H1 (cell line): ENCODE measurements around the gene RIPOR2. TPM values are rescaled to one million over a fixed set of nuclear protein-coding genes. Genes with fewer than 3 reads are reported as not detected.

Experiments used
- CTCF ChIA-PET: fragments of 300-600 bp; sonication (Branson Sonifier 250); formaldehyde crosslinking; loops from one replicate; lab custom pipeline; 2021; ENCODE audit not compliant: partially characterized antibody; lab: Charles Lee
- POLR2A ChIA-PET: fragments of 300-600 bp; sonication (Branson Sonifier 250); formaldehyde crosslinking; loops from one replicate; lab custom pipeline; 2021; ENCODE audit warnings: inconsistent platforms; ENCODE audit not compliant: partially characterized antibody; lab: Charles Lee
- DNase-seq, 2 experiments: peaks; one replicate each; pipeline versions ENCODE4 v3.0.0 to v3.0.0-alpha.2; 2010 to 2022; ENCODE audit warnings: low spot score in 2 of 2, low read depth in 1 of 2, mixed read lengths in 1 of 2
- FAIRE-seq: peaks from 2 replicates; lab custom pipeline; 2011; peaks lifted over from hg19 to GRCh38; lab: Jason Lieb, UNC
- H2AFZ ChIP-seq: 2 replicates; pipeline ENCODE4 v1.8.1; 2012; ENCODE audit warnings: low read length, inconsistent platforms
- H2AK5ac ChIP-seq: 2 replicates; pipeline ENCODE4 v1.6.1; 2013; ENCODE audit warnings: low read depth, low read length
- H2BK120ac ChIP-seq: replicated peaks from 2 replicates; pipeline ENCODE3; 2013; ENCODE audit warnings: low read depth, low read length, inconsistent platforms
- H2BK12ac ChIP-seq: 2 replicates; pipeline ENCODE4 v1.6.1; 2013; ENCODE audit warnings: low read depth, low read length
- H2BK15ac ChIP-seq: 2 replicates; pipeline ENCODE4 v1.6.1; 2013; ENCODE audit warnings: low read length
- H2BK20ac ChIP-seq: 2 replicates; pipeline ENCODE4 v1.6.1; 2013; ENCODE audit warnings: low read length
- H2BK5ac ChIP-seq: 2 replicates; pipeline ENCODE4 v1.6.1; 2013; ENCODE audit warnings: low read depth, low read length
- H3K14ac ChIP-seq: 2 replicates; pipeline ENCODE4 v1.6.1; 2013; ENCODE audit warnings: inconsistent platforms; ENCODE audit not compliant: insufficient read length
- H3K18ac ChIP-seq: 2 replicates; pipeline ENCODE4 v1.6.1; 2013; ENCODE audit warnings: low read length; ENCODE audit errors: extremely low read depth
- H3K23ac ChIP-seq: 2 replicates; pipeline ENCODE4 v1.6.1; 2013; ENCODE audit warnings: inconsistent platforms; ENCODE audit not compliant: insufficient read length
- H3K23me2 ChIP-seq: 2 replicates; pipeline ENCODE4 v1.6.1; 2013; ENCODE audit warnings: low read depth, low read length
- H3K27ac ChIP-seq: 2 replicates; pipeline ENCODE4 v1.6.1; 2011; ENCODE audit warnings: low read depth, low read length, inconsistent platforms
- H3K27me3 ChIP-seq, 4 experiments: replicated peaks in 1 of 4; 1 replicate in 1 of 4; 2 replicates in 3 of 4; pipeline versions ENCODE4 v1.6.1 to v1.8.1; 2011 to 2013; ENCODE audit warnings: low read length in 3 of 4, mild to moderate bottlenecking in 3 of 4, inconsistent platforms in 2 of 4, mixed read lengths in 2 of 4, moderate library complexity in 1 of 4; ENCODE audit not compliant: control insufficient read depth in 3 of 4, insufficient read depth in 3 of 4; ENCODE audit errors: extremely low read depth in 1 of 4
- H3K36me3 ChIP-seq, 4 experiments: 2 replicates each; pipeline versions ENCODE4 v1.6.1 to v1.8.1; 2011 to 2013; ENCODE audit warnings: mild to moderate bottlenecking in 4 of 4, low read length in 3 of 4, moderate library complexity in 2 of 4, control low read depth in 1 of 4, inconsistent platforms in 1 of 4; ENCODE audit not compliant: insufficient read depth in 4 of 4, control insufficient read depth in 2 of 4
- H3K4ac ChIP-seq: replicated peaks from 2 replicates; pipeline ENCODE3; 2013; ENCODE audit warnings: low read length, low read depth, mixed read lengths, inconsistent platforms; ENCODE audit not compliant: insufficient read length
- H3K4me1 ChIP-seq, 4 experiments: replicated peaks in 1 of 4; 1 replicate in 1 of 4; 2 replicates in 3 of 4; pipeline versions ENCODE4 v1.6.1 to v1.8.1; 2011 to 2013; ENCODE audit warnings: low read length in 3 of 4, inconsistent platforms in 2 of 4, mixed read lengths in 1 of 4; ENCODE audit not compliant: insufficient read depth in 4 of 4, control insufficient read depth in 3 of 4
- H3K4me2 ChIP-seq, 2 experiments: 2 replicates each; pipeline versions ENCODE4 v1.6.1 to v1.8.1; 2011 to 2013; ENCODE audit warnings: low read depth in 2 of 2, low read length in 2 of 2, control low read depth in 1 of 2, inconsistent platforms in 1 of 2, mild to moderate bottlenecking in 1 of 2; ENCODE audit not compliant: insufficient read depth in 1 of 2
- H3K4me3 ChIP-seq, 4 experiments: fragments of 200-600, 300-600 bp in 1 of 4; sonication (generic), shearing (Covaris generic), sonication (Bioruptor Twin) in 1 of 4; 2 replicates each; pipeline versions ENCODE4 v1.5.1 to v1.8.1; 2011 to 2016; ENCODE audit warnings: low read length in 4 of 4, low read depth in 3 of 4, control low read depth in 2 of 4, inconsistent platforms in 2 of 4, mild to moderate bottlenecking in 2 of 4, mixed read lengths in 1 of 4, moderate library complexity in 1 of 4; ENCODE audit not compliant: insufficient read depth in 2 of 4; ENCODE audit errors: extremely low read depth in 1 of 4
- H3K56ac ChIP-seq: replicated peaks from 2 replicates; pipeline ENCODE3; 2013; ENCODE audit warnings: low read depth, mild to moderate bottlenecking, mixed read lengths, low read length, inconsistent platforms; ENCODE audit not compliant: insufficient read length
- H3K79me1 ChIP-seq: 2 replicates; pipeline ENCODE4 v1.6.1; 2013; ENCODE audit warnings: low read depth, low read length, control low read depth
- H3K79me2 ChIP-seq, 2 experiments: 2 replicates each; pipeline versions ENCODE4 v1.6.1 to v1.8.1; 2012 to 2013; ENCODE audit warnings: low read length in 2 of 2, mild to moderate bottlenecking in 2 of 2, inconsistent platforms in 1 of 2; ENCODE audit not compliant: insufficient read depth in 2 of 2, control insufficient read depth in 1 of 2
- H3K9ac ChIP-seq, 4 experiments: replicated peaks in 1 of 4; 1 replicate in 1 of 4; 2 replicates in 3 of 4; pipeline versions ENCODE4 v1.6.1 to v1.8.1; 2011 to 2013; ENCODE audit warnings: low read depth in 3 of 4, low read length in 3 of 4, control low read depth in 2 of 4, mild to moderate bottlenecking in 2 of 4, moderate library complexity in 2 of 4, inconsistent platforms in 1 of 4; ENCODE audit errors: extremely low read depth in 1 of 4
- H3K9me3 ChIP-seq, 2 experiments: 2 replicates each; pipeline versions ENCODE4 v1.6.1 to v1.8.1; 2012 to 2013; ENCODE audit warnings: mild to moderate bottlenecking in 2 of 2, moderate library complexity in 2 of 2, control low read depth in 1 of 2, inconsistent platforms in 1 of 2, low read depth in 1 of 2, low read length in 1 of 2, mixed read lengths in 1 of 2; ENCODE audit not compliant: insufficient read depth in 2 of 2
- H4K20me1 ChIP-seq, 2 experiments: replicated peaks in 1 of 2; 2 replicates each; pipeline versions ENCODE3 to v1.8.1; 2011 to 2013; ENCODE audit warnings: inconsistent platforms in 2 of 2, low read length in 2 of 2, mild to moderate bottlenecking in 1 of 2; ENCODE audit not compliant: insufficient read depth in 2 of 2, control insufficient read depth in 1 of 2
- H4K5ac ChIP-seq: 2 replicates; pipeline ENCODE4 v1.6.1; 2013; ENCODE audit warnings: low read length, low read depth, mixed read lengths, inconsistent platforms; ENCODE audit not compliant: insufficient read length
- H4K8ac ChIP-seq: 2 replicates; pipeline ENCODE4 v1.8.0; 2013; ENCODE audit warnings: mild to moderate bottlenecking, moderate library complexity, low read length, inconsistent platforms; ENCODE audit not compliant: insufficient read depth; ENCODE audit errors: extremely low read depth
- H4K91ac ChIP-seq: replicated peaks from 2 replicates; pipeline ENCODE3; 2013; ENCODE audit warnings: low read length, mixed read lengths, inconsistent platforms; ENCODE audit not compliant: insufficient read length
- ASH2L ChIP-seq: fragments of 200-600, 300-600 bp; sonication (generic); IDR thresholded peaks from one replicate; pipeline ENCODE4 v1.7.1; 2017; ENCODE audit warnings: low read length
- CHD1 ChIP-seq: IDR thresholded peaks from 2 replicates; pipeline ENCODE4 v1.6.1; 2012; ENCODE audit warnings: low read depth, low read length, improper control_type of control experiment
- CTBP2 ChIP-seq: IDR thresholded peaks from 2 replicates; pipeline ENCODE4 v1.7.0; 2011; ENCODE audit warnings: borderline replicate concordance, mild to moderate bottlenecking, moderate library complexity, mixed read lengths, low read length; ENCODE audit not compliant: insufficient read depth, insufficient read length
- FOSL1 ChIP-seq: IDR thresholded peaks from 2 replicates; pipeline ENCODE4 v1.6.1; 2011; ENCODE audit warnings: mild to moderate bottlenecking, low read depth, low read length, moderate library complexity; ENCODE audit not compliant: insufficient read depth
- HDAC6 ChIP-seq: IDR thresholded peaks from one replicate; pipeline ENCODE4 v1.7.1; 2012; ENCODE audit warnings: low read depth, mild to moderate bottlenecking, inconsistent platforms, low read length, moderate library complexity
- KDM4A ChIP-seq: IDR thresholded peaks from one replicate; pipeline ENCODE4 v1.7.1; 2012; ENCODE audit warnings: low read depth, mild to moderate bottlenecking, moderate library complexity, low read length, inconsistent platforms; ENCODE audit not compliant: severe bottlenecking
- POLR2A ChIP-seq, 2 experiments: IDR thresholded peaks; 1 replicate in 1 of 2; 2 replicates in 1 of 2; pipeline ENCODE4 v1.6.1; 2011; ENCODE audit warnings: low read depth in 2 of 2, low read length in 2 of 2, mild to moderate bottlenecking in 2 of 2; ENCODE audit errors: control extremely low read depth in 1 of 2
- POU5F1 ChIP-seq: IDR thresholded peaks from 2 replicates; pipeline ENCODE4 v1.6.1; 2011; ENCODE audit warnings: low read depth, mild to moderate bottlenecking, low read length, moderate library complexity
- RAD21 ChIP-seq, 2 experiments: IDR thresholded peaks in 1 of 2; conservative IDR thresholded peaks in 1 of 2; 2 replicates each; pipeline ENCODE4 v1.6.1; 2011; ENCODE audit warnings: low read depth in 2 of 2, low read length in 2 of 2, improper control_type of control experiment in 1 of 2, inconsistent platforms in 1 of 2, mild to moderate bottlenecking in 1 of 2, moderate library complexity in 1 of 2
- SRF ChIP-seq: IDR thresholded peaks from 2 replicates; pipeline ENCODE4 v1.6.1; 2011; ENCODE audit warnings: mild to moderate bottlenecking, low read depth, low read length, moderate library complexity
- TAF7 ChIP-seq: optimal IDR thresholded peaks from 2 replicates; pipeline ENCODE3; 2011; ENCODE audit warnings: low read depth, mild to moderate bottlenecking, inconsistent platforms, low read length, moderate library complexity, borderline replicate concordance
- TCF12 ChIP-seq: IDR thresholded peaks from 2 replicates; pipeline ENCODE4 v1.6.1; 2011; ENCODE audit warnings: low read depth, mild to moderate bottlenecking, low read length
- WGBS, 2 experiments: shearing (Covaris generic) in 1 of 2; methylation state at CpG; one replicate each; pipeline versions ENCODE4 v1.1.6 to v1.1.7; 2013 to 2015; ENCODE audit warnings: low lambda C conversion rate in 2 of 2, mixed read lengths in 2 of 2, inconsistent platforms in 1 of 2, low coverage in 1 of 2, missing lambda C conversion rate in 1 of 2; ENCODE audit not compliant: insufficient replicate concordance in 2 of 2, insufficient coverage in 1 of 2, insufficient read length in 1 of 2; ENCODE audit errors: extremely low coverage in 1 of 2, missing lambda C conversion rate in 1 of 2; 5-methylcytosine and 5-hydroxymethylcytosine counted together
- polyA plus RNA-seq, 7 experiments: library from polyadenylated mRNA; depleted of rRNA in 3 of 7; stranded (reverse) in 5 of 7; unstranded in 2 of 7; fragments of >200 nt in 5 of 7; fragments of 200-250 nt in 2 of 7; gene quantifications; 1 replicate in 5 of 7; 2 replicates in 1 of 7; 4 replicates in 1 of 7; pipeline versions ENCODE4 v1.2.1 to v1.2.3, GENCODE V29; 2011 to 2013; ENCODE audit warnings: missing spikeins in 2 of 7, mixed read lengths in 2 of 7
- total RNA-seq: library from RNA; stranded (reverse); fragmentation: NEBNext Ultra II Directional; extraction: Animal tissue kit (Norgen Biotek cat#: 25700); gene quantifications from 2 replicates; pipeline ENCODE4 v1.2.1, GENCODE V29; 2021

RIPOR2 gene
- total and polyA plus RNA-seq, 2 of the 8 experiments (the other 6 are each of a cell fraction or from before 2014, with no cell fraction given), result 16.7 to 45.6 TPM

DNA sequence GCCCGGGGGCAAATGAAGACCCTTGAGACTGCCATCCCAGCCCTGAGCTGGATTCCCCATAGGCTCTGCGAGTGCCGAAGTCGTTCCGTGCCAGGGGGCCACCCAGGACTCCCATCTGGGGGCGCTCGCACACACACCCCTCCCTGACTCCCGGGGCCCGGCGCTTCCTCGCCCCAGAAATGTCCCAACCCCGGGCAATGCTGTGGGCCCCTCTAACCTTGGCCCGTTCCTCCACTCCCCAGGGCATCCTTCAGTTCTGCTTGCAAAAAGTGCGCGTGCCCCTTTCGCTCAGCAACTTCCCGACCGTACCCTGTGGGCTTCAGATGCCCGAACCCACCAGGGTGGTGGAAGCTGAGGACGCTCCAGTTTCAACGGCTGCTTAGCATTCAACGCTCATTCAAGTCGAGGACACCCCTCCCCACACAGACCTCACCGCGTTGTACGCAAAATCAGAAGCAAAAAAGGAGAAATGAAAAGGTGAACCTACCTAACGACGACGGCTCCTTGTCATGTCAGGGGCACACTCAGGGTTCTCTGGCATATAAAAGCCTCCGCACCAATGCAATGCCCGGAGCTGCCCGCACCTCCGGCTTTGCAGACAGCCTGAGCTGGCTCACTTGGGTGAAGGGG, 25.3 kb downstream of the RIPOR2 start:
- H4K8ac ChIP-seq, result peak overlapping the region; percentile 58; the same call in 1 of the 2 replicates
- H3K4ac ChIP-seq, result no peak overlapping the region
- H2AFZ ChIP-seq, result peak overlapping the region; percentile 25; the same call in 1 of the 2 replicates
- H3K56ac ChIP-seq, result no peak overlapping the region
- DNase-seq, result peak in 1 of 2 experiments; percentile 73
- H3K18ac ChIP-seq, result peak overlapping the region; percentile 52; the same call in 1 of the 2 replicates
- peak overlapping the region; percentile 57 to 79 (median 68) for H3K4me3 ChIP-seq
- no peak overlapping the region for H2BK120ac ChIP-seq
- H2AK5ac ChIP-seq, result no peak overlapping the region; the same call in 1 of the 2 replicates
- H2BK15ac ChIP-seq, result no peak overlapping the region
- H3K79me2 ChIP-seq, result peaks cover 4 to 13% of the 10 kb centered on the region in 2 experiments; a peak in 3 of 4 replicates
- no peaks in the 10 kb centered on the region for H3K36me3 ChIP-seq
- H3K23me2 ChIP-seq, result peaks cover 19% of the 10 kb centered on the region
- H3K27ac ChIP-seq, result no peak overlapping the region
- no peak overlapping the region for H3K23ac ChIP-seq
- H4K91ac ChIP-seq, result no peak overlapping the region
- H3K27me3 ChIP-seq, result peaks cover 0 to 29% (median 20%) of the 10 kb centered on the region in 4 experiments; a peak in 5 of 7 replicates
- WGBS, 2 experiments, result 5% methylated on average over 31 of the region's 33 CpGs; no CpG with 5 or more reads in 1 of the 2 experiments
- no peak overlapping the region for H3K14ac ChIP-seq
- CTCF ChIA-PET, result interaction anchor here (0.5 to 8.0 kb wide), 39 partner anchors 10 to 624 kb away, joined by 3 to 103 read pairs (median 5); partner anchors contain the start of gene RIPOR2
- H3K4me1 ChIP-seq, result peaks cover 3 to 15% (median 12%) of the 10 kb centered on the region in 4 experiments; a peak in 6 of 7 replicates
- H4K20me1 ChIP-seq, result peaks cover 2 to 11% of the 10 kb centered on the region in 2 experiments
- POLR2A ChIA-PET, result interaction anchor here (0.6 to 3.7 kb wide), 14 partner anchors 9 to 189 kb away, joined by 3 to 17 read pairs (median 6); partner anchors contain the start of gene RIPOR2
- no peaks in the 10 kb centered on the region for H3K9me3 ChIP-seq
- no peak overlapping the region for H4K5ac ChIP-seq
- FAIRE-seq, result no peak
- H3K79me1 ChIP-seq, result peaks cover 6% of the 10 kb centered on the region
- H3K4me2 ChIP-seq, result peak overlapping the region; percentile 96 to 97
- H2BK20ac ChIP-seq, result no peak overlapping the region
- H2BK5ac ChIP-seq, result peak overlapping the region; percentile 66; the same call in 1 of the 2 replicates
- 0 out of 2 replicates have a peak overlapping the region, but pooled peaks have one; percentile 7 for H2BK12ac ChIP-seq
- peak overlapping the region in 2 of 4 experiments; percentile 13 to 19; a peak in 3 of 7 replicates for H3K9ac ChIP-seq
- peak; percentile 10 for TF ChIP-seq TAF7
- TF ChIP-seq CHD1, result no peak
- no peak for TF ChIP-seq POU5F1
- TF ChIP-seq FOSL1, result no peak
- TF ChIP-seq SRF, result no peak
- TF ChIP-seq TCF12, result no peak
- peak; percentile 72 for TF ChIP-seq KDM4A
- TF ChIP-seq HDAC6, result no peak
- TF ChIP-seq ASH2L, result peak; percentile 76
- TF ChIP-seq CTBP2, result peak; percentile 23
- TF ChIP-seq RAD21 (IDR thresholded peaks at IDR 0.05 in 1 of 2, conservative IDR thresholded peaks at IDR 0.05 in 1 of 2; ENCODE audit: low read depth in 2 of 2, low read length in 2 of 2), result peak; percentile 2 to 33; a peak in 2 of 4 replicates
- TF ChIP-seq POLR2A (IDR thresholded peaks at IDR 0.05; ENCODE audit: control extremely low read depth in 1 of 2, low read depth in 2 of 2, low read length in 2 of 2), result no peak
